Liver (tissue), 9 donors: ENCODE data around the gene MIOX. TPM values are rescaled to one million over a fixed set of nuclear protein-coding genes. Genes with fewer than 3 reads are reported as not detected.

Source experiments
- DNase-seq: peaks from one replicate; pipeline ENCODE4 v3.0.0-alpha.2; 2017; ENCODE audit warnings: low spot score
- H3K27ac ChIP-seq, 2 donors: one replicate each; pipeline ENCODE4 v1.7.0; 2013; ENCODE audit warnings: inconsistent platforms in 2 of 2, low read length in 2 of 2, control low read depth in 1 of 2, low read depth in 1 of 2, mild to moderate bottlenecking in 1 of 2
- H3K27me3 ChIP-seq, 4 donors: one replicate each; pipeline versions ENCODE4 v1.6.1 to v1.7.0; 2013; ENCODE audit warnings: low read length in 3 of 4, inconsistent platforms in 1 of 4, mild to moderate bottlenecking in 1 of 4, moderate library complexity in 1 of 4; ENCODE audit not compliant: control insufficient read depth in 4 of 4, insufficient read depth in 4 of 4
- H3K36me3 ChIP-seq, 4 donors: one replicate each; pipeline versions ENCODE4 v1.6.1 to v1.7.0; 2013; ENCODE audit warnings: low read length in 3 of 4, mild to moderate bottlenecking in 3 of 4, low read depth in 1 of 4, moderate library complexity in 1 of 4; ENCODE audit not compliant: control insufficient read depth in 4 of 4, insufficient read depth in 3 of 4
- H3K4me1 ChIP-seq, 4 donors: one replicate each; pipeline versions ENCODE4 v1.6.1 to v1.7.0; 2013; ENCODE audit warnings: low read length in 3 of 4, mild to moderate bottlenecking in 3 of 4, moderate library complexity in 1 of 4; ENCODE audit not compliant: control insufficient read depth in 4 of 4, insufficient read depth in 4 of 4
- H3K4me3 ChIP-seq, 3 donors: one replicate each; pipeline versions ENCODE4 v1.6.1 to v1.7.0; 2013; ENCODE audit warnings: low read length in 3 of 3, control low read depth in 1 of 3, low read depth in 1 of 3, mild to moderate bottlenecking in 1 of 3
- H3K9ac ChIP-seq, 2 donors: one replicate each; pipeline ENCODE4 v1.7.0; 2013; ENCODE audit warnings: low read length in 2 of 2, mild to moderate bottlenecking in 2 of 2, moderate library complexity in 2 of 2, control low read depth in 1 of 2, low read depth in 1 of 2
- H3K9me3 ChIP-seq, 4 donors: one replicate each; pipeline versions ENCODE4 v1.6.1 to v1.7.0; 2013; ENCODE audit warnings: low read length in 3 of 4; ENCODE audit not compliant: control insufficient read depth in 4 of 4
- EGR1 ChIP-seq, 2 donors: IDR thresholded peaks; 2 replicates each; pipeline ENCODE4 v1.6.1; 2016 to 2018; ENCODE audit warnings: antibody characterized with exemption in 2 of 2, low read depth in 2 of 2
- FOXA1 ChIP-seq: IDR thresholded peaks from 2 replicates; pipeline ENCODE4 v1.6.1; 2016; ENCODE audit warnings: antibody characterized with exemption
- FOXA2 ChIP-seq: IDR thresholded peaks from 2 replicates; pipeline ENCODE4 v1.6.1; 2016; ENCODE audit warnings: antibody characterized with exemption
- HNF4A ChIP-seq, 2 donors: conservative IDR thresholded peaks; 2 replicates each; pipeline ENCODE4 v1.6.1; 2016; ENCODE audit warnings: antibody characterized with exemption in 2 of 2, mild to moderate bottlenecking in 2 of 2
- HNF4G ChIP-seq: IDR thresholded peaks from 2 replicates; pipeline ENCODE4 v1.6.1; 2016; ENCODE audit warnings: antibody characterized with exemption
- JUND ChIP-seq, 2 donors: IDR thresholded peaks; 2 replicates each; pipeline ENCODE4 v1.6.1; 2016; ENCODE audit warnings: antibody characterized with exemption in 2 of 2
- NR2F2 ChIP-seq: IDR thresholded peaks from 2 replicates; pipeline ENCODE4 v1.6.1; 2016; ENCODE audit warnings: antibody characterized with exemption
- RAD21 ChIP-seq, 2 donors: IDR thresholded peaks; 2 replicates each; pipeline ENCODE4 v1.6.1; 2016; ENCODE audit warnings: antibody characterized with exemption in 2 of 2, mild to moderate bottlenecking in 2 of 2
- RXRA ChIP-seq, 2 donors: IDR thresholded peaks; 2 replicates each; pipeline ENCODE4 v1.6.1; 2017 to 2018; ENCODE audit warnings: antibody characterized with exemption in 2 of 2, mild to moderate bottlenecking in 1 of 2
- SP1 ChIP-seq: IDR thresholded peaks from 2 replicates; pipeline ENCODE4 v1.6.1; 2018; ENCODE audit warnings: antibody characterized with exemption, mild to moderate bottlenecking
- TAF1 ChIP-seq: conservative IDR thresholded peaks from 2 replicates; pipeline ENCODE4 v1.6.1; 2016; ENCODE audit warnings: antibody characterized with exemption, mild to moderate bottlenecking
- YY1 ChIP-seq: IDR thresholded peaks from 2 replicates; pipeline ENCODE4 v1.6.1; 2016; ENCODE audit warnings: antibody characterized with exemption, mild to moderate bottlenecking
- WGBS: extraction: QIAGEN DNeasy Blood & Tissue Kit; methylation state at CpG from one replicate; pipeline ENCODE4 v1.1.7; 2013; 5-methylcytosine and 5-hydroxymethylcytosine counted together
- polyA plus RNA-seq, 2 donors: library from polyadenylated mRNA; stranded (reverse) in 1 of 2; unstranded in 1 of 2; fragments of 200-250 nt in 1 of 2; fragments of >200 nt in 1 of 2; fragmentation: Nextera tagmentation in 1 of 2; extraction: Ambion mirVana in 1 of 2; gene quantifications; one replicate each; pipeline versions ENCODE4 v1.2.1 to v1.2.3, GENCODE V29; 2013 to 2015
- total RNA-seq, 2 donors: library from RNA; depleted of rRNA; stranded (reverse); fragments of >200 nt; gene quantifications; one replicate each; pipeline ENCODE4 v1.2.3, GENCODE V29; 2014
- TF ChIP-seq, protein P1 (sequence below): IDR thresholded peaks from 2 replicates; pipeline ENCODE4 v1.6.1; 2016; ENCODE audit warnings: antibody characterized with exemption
- TF ChIP-seq, protein P2 (sequence below): IDR thresholded peaks from 2 replicates; pipeline ENCODE4 v1.6.1; 2016; ENCODE audit warnings: antibody characterized with exemption
- TF ChIP-seq, protein P3 (sequence below): IDR thresholded peaks from 2 replicates; pipeline ENCODE4 v1.6.1; 2016; ENCODE audit warnings: antibody characterized with exemption, mild to moderate bottlenecking
- TF ChIP-seq, protein P4 (sequence below): IDR thresholded peaks from 2 replicates; pipeline ENCODE4 v1.6.1; 2016; ENCODE audit warnings: antibody characterized with exemption
- TF ChIP-seq, protein P5 (sequence below): fragments of 150-350 bp; IDR thresholded peaks from 2 replicates; pipeline ENCODE4 v1.5.1; 2017; ENCODE audit warnings: improper control_type of control experiment, low read depth, low read length; ENCODE audit not compliant: missing input control
- donor health status: healthy.
- donor health status: healthy.
- donor health status: healthy.
- donor health status: healthy.
- donor health status: healthy.

MIOX gene
- total and polyA plus RNA-seq, 4 donors: not detected

DNA sequence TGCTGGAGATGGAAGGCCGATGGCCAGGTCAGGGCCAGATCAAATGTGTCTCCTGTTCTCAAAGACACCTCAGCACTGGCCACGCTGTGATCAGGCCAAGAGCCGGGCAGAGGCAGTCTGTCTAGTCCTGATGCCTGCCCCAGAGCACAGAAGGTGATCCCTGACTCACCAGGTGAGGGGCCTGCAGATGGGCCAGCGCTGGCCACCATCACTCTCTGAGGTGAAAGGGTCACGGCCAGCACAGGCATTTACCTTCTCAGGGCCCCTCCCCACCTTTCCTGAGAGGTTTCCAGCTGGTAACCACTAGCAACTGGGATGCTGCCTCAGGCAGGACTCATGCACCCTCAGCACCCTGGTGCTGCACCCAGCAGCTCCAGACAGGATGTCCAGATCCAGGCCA is 14.7 kb upstream of the MIOX start:
- H3K9ac ChIP-seq: no peak overlapping the region
- no peak overlapping the region for H3K4me3 ChIP-seq
- no peaks in the 10 kb centered on the region for H3K27me3 ChIP-seq
- peaks cover 0 to 5% (median 4%) of the 10 kb centered on the region in 4 donors for H3K36me3 ChIP-seq
- WGBS: 91% methylated on average over 5 of the region's 5 CpGs
- no peaks in the 10 kb centered on the region for H3K9me3 ChIP-seq
- no peak for DNase-seq
- TF ChIP-seq HNF4A (conservative IDR thresholded peaks at IDR 0.05): no peak
- no peak for TF ChIP-seq SP1
- TF ChIP-seq RXRA (IDR thresholded peaks at IDR 0.05): no peak
- no peak for TF ChIP-seq RAD21 (IDR thresholded peaks at IDR 0.05)
- no peak for TF ChIP-seq NR2F2
- TF ChIP-seq YY1: no peak
- TF ChIP-seq, protein P1, sequence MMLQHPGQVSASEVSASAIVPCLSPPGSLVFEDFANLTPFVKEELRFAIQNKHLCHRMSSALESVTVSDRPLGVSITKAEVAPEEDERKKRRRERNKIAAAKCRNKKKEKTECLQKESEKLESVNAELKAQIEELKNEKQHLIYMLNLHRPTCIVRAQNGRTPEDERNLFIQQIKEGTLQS: no peak
- no peak for TF ChIP-seq FOXA1
- no peak for TF ChIP-seq EGR1 (IDR thresholded peaks at IDR 0.05; ENCODE audit: low read depth in 2 of 2)
- TF ChIP-seq, protein P2, sequence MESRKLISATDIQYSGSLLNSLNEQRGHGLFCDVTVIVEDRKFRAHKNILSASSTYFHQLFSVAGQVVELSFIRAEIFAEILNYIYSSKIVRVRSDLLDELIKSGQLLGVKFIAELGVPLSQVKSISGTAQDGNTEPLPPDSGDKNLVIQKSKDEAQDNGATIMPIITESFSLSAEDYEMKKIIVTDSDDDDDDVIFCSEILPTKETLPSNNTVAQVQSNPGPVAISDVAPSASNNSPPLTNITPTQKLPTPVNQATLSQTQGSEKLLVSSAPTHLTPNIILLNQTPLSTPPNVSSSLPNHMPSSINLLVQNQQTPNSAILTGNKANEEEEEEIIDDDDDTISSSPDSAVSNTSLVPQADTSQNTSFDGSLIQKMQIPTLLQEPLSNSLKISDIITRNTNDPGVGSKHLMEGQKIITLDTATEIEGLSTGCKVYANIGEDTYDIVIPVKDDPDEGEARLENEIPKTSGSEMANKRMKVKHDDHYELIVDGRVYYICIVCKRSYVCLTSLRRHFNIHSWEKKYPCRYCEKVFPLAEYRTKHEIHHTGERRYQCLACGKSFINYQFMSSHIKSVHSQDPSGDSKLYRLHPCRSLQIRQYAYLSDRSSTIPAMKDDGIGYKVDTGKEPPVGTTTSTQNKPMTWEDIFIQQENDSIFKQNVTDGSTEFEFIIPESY: no peak
- TF ChIP-seq, protein P3, sequence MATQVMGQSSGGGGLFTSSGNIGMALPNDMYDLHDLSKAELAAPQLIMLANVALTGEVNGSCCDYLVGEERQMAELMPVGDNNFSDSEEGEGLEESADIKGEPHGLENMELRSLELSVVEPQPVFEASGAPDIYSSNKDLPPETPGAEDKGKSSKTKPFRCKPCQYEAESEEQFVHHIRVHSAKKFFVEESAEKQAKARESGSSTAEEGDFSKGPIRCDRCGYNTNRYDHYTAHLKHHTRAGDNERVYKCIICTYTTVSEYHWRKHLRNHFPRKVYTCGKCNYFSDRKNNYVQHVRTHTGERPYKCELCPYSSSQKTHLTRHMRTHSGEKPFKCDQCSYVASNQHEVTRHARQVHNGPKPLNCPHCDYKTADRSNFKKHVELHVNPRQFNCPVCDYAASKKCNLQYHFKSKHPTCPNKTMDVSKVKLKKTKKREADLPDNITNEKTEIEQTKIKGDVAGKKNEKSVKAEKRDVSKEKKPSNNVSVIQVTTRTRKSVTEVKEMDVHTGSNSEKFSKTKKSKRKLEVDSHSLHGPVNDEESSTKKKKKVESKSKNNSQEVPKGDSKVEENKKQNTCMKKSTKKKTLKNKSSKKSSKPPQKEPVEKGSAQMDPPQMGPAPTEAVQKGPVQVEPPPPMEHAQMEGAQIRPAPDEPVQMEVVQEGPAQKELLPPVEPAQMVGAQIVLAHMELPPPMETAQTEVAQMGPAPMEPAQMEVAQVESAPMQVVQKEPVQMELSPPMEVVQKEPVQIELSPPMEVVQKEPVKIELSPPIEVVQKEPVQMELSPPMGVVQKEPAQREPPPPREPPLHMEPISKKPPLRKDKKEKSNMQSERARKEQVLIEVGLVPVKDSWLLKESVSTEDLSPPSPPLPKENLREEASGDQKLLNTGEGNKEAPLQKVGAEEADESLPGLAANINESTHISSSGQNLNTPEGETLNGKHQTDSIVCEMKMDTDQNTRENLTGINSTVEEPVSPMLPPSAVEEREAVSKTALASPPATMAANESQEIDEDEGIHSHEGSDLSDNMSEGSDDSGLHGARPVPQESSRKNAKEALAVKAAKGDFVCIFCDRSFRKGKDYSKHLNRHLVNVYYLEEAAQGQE: no peak
- TF ChIP-seq, protein P4, sequence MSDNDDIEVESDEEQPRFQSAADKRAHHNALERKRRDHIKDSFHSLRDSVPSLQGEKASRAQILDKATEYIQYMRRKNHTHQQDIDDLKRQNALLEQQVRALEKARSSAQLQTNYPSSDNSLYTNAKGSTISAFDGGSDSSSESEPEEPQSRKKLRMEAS: no peak
- no peak for TF ChIP-seq JUND (IDR thresholded peaks at IDR 0.05)
- no peak for TF ChIP-seq HNF4G
- no peak for TF ChIP-seq FOXA2
- no peak overlapping the region for H3K27ac ChIP-seq
- peaks cover 9 to 41% (median 24%) of the 10 kb centered on the region in 4 donors for H3K4me1 ChIP-seq

DNA sequence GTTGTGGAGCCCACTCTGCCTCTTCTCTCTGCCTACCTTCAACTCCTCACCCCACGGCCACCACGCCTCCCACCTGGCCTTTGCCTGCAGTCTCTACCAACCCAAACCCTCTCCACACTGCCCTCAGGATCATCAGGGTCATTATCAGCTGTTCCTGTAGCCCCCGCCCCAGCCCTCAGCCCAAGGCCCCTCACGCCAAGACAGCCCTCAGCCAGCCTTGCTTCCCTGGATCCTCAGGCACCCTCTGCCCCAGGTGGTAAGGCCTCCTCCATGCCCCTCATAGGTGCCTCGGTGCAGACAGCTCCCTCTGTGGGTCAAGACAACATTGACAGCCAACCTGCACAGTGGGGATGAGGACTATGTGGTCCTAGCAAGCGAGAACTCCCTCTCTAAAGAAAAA is 13.6 kb upstream of the MIOX start:
- peaks cover 9 to 41% (median 24%) of the 10 kb centered on the region in 4 donors for H3K4me1 ChIP-seq

More for the DNA sequence above, 13.6 kb upstream of the MIOX start:
- H3K27ac ChIP-seq: no peak overlapping the region
- no peak overlapping the region for H3K4me3 ChIP-seq
- H3K27me3 ChIP-seq: no peaks in the 10 kb centered on the region
- no peak for DNase-seq
- no peaks in the 10 kb centered on the region for H3K9me3 ChIP-seq
- no peaks in the 10 kb centered on the region for H3K36me3 ChIP-seq
- no peak for TF ChIP-seq TAF1
- TF ChIP-seq, protein P5, sequence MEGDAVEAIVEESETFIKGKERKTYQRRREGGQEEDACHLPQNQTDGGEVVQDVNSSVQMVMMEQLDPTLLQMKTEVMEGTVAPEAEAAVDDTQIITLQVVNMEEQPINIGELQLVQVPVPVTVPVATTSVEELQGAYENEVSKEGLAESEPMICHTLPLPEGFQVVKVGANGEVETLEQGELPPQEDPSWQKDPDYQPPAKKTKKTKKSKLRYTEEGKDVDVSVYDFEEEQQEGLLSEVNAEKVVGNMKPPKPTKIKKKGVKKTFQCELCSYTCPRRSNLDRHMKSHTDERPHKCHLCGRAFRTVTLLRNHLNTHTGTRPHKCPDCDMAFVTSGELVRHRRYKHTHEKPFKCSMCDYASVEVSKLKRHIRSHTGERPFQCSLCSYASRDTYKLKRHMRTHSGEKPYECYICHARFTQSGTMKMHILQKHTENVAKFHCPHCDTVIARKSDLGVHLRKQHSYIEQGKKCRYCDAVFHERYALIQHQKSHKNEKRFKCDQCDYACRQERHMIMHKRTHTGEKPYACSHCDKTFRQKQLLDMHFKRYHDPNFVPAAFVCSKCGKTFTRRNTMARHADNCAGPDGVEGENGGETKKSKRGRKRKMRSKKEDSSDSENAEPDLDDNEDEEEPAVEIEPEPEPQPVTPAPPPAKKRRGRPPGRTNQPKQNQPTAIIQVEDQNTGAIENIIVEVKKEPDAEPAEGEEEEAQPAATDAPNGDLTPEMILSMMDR: peak; percentile 13
- TF ChIP-seq HNF4A (conservative IDR thresholded peaks at IDR 0.05): no peak
- TF ChIP-seq NR2F2: no peak
- TF ChIP-seq, protein P4: no peak
- 80% methylated on average over 6 of the region's 6 CpGs for WGBS
- H3K9ac ChIP-seq: no peak overlapping the region
